Endothelial cell of umbilical vein (primary cell): ENCODE results near the gene TMEM140. TPM values are rescaled to one million over a fixed set of nuclear protein-coding genes. Genes with fewer than 3 reads are reported as not detected.

Experiments
- BruUV-seq: library from RNA; stranded (reverse); fragments of 400-500 nt; replicated peaks from 2 replicates; lab custom pipeline; 2021; lab: Mats Ljungman, UMichigan
- CTCF ChIA-PET: fragments of 300-600, 350-600 bp; sonication (Branson Sonifier 250); formaldehyde crosslinking; loops from one replicate; lab custom pipeline; 2021; ENCODE audit warnings: antibody characterized with exemption, inconsistent platforms; lab: Charles Lee
- POLR2A ChIA-PET: fragments of 300-600, 350-600 bp; sonication (Branson Sonifier 250); formaldehyde crosslinking; loops from one replicate; lab custom pipeline; 2021; ENCODE audit warnings: antibody characterized with exemption, inconsistent platforms; lab: Charles Lee
- DNase-seq: peaks from one replicate; pipeline ENCODE4 v3.0.0-alpha.2; 2011; ENCODE audit warnings: low read depth, low spot score
- FAIRE-seq: peaks from 2 replicates; lab custom pipeline; 2011; peaks lifted over from hg19 to GRCh38; lab: Jason Lieb, UNC
- H2AFZ ChIP-seq: 2 replicates; pipeline ENCODE4 v1.6.0; 2012; ENCODE audit warnings: low read depth, low read length, control low read depth, inconsistent platforms
- H3K27ac ChIP-seq: 2 replicates; pipeline ENCODE4 v1.5.1; 2011; ENCODE audit warnings: low read depth, mild to moderate bottlenecking, control low read depth, low read length, moderate library complexity; ENCODE audit not compliant: insufficient read depth
- H3K27me3 ChIP-seq, 2 experiments: 2 replicates each; pipeline versions ENCODE4 v1.6.0 to v1.6.1; 2011; ENCODE audit warnings: low read length in 2 of 2, mixed read lengths in 1 of 2; ENCODE audit not compliant: control insufficient read depth in 2 of 2, insufficient read depth in 2 of 2
- H3K36me3 ChIP-seq, 2 experiments: 2 replicates in 1 of 2; 3 replicates in 1 of 2; pipeline ENCODE4 v1.5.1; 2011; ENCODE audit warnings: low read length in 2 of 2, mild to moderate bottlenecking in 1 of 2, moderate library complexity in 1 of 2; ENCODE audit not compliant: control insufficient read depth in 2 of 2, insufficient read depth in 2 of 2; ENCODE audit errors: extremely low read depth in 1 of 2
- H3K4me1 ChIP-seq: 3 replicates; pipeline ENCODE4 v1.5.1; 2011; ENCODE audit warnings: mild to moderate bottlenecking, low read length; ENCODE audit not compliant: control insufficient read depth, insufficient read depth; ENCODE audit errors: extremely low read depth
- H3K4me2 ChIP-seq: 2 replicates; pipeline ENCODE4 v1.6.1; 2011; ENCODE audit warnings: low read length, control low read depth, mixed read lengths; ENCODE audit not compliant: insufficient read depth
- H3K4me3 ChIP-seq, 3 experiments: fragments of 200-600 bp in 1 of 3; sonication (generic), shearing (Covaris generic) in 1 of 3; replicated peaks in 1 of 3; 2 replicates each; pipeline ENCODE4 v1.5.1; 2011 to 2016; ENCODE audit warnings: control low read depth in 3 of 3, low read length in 3 of 3, mild to moderate bottlenecking in 2 of 3, inconsistent platforms in 1 of 3, low read depth in 1 of 3, moderate library complexity in 1 of 3; ENCODE audit not compliant: insufficient read depth in 1 of 3
- H3K79me2 ChIP-seq: 2 replicates; pipeline ENCODE4 v1.6.0; 2012; ENCODE audit warnings: low read length, inconsistent platforms; ENCODE audit not compliant: control insufficient read depth, insufficient read depth
- H3K9ac ChIP-seq: replicated peaks from 2 replicates; pipeline ENCODE3; 2011; ENCODE audit warnings: low read length, control low read depth; ENCODE audit not compliant: insufficient read depth; ENCODE audit errors: extremely low read depth
- H3K9me1 ChIP-seq: replicated peaks from 3 replicates; pipeline ENCODE4 v1.6.0; 2011; ENCODE audit warnings: mild to moderate bottlenecking, low read length; ENCODE audit not compliant: control insufficient read depth, insufficient read depth; ENCODE audit errors: extremely low read depth
- H3K9me3 ChIP-seq: replicated peaks from 2 replicates; pipeline ENCODE4 v1.5.1; 2012; ENCODE audit warnings: low read length, inconsistent platforms; ENCODE audit not compliant: control insufficient read depth, insufficient read depth
- H4K20me1 ChIP-seq: replicated peaks from 2 replicates; pipeline ENCODE3; 2011; ENCODE audit warnings: mild to moderate bottlenecking, low read length; ENCODE audit not compliant: control insufficient read depth, insufficient read depth; ENCODE audit errors: extremely low read depth
- CTCF ChIP-seq, 2 donors: IDR thresholded peaks; 1 replicate in 1 of 2; 2 replicates in 1 of 2; pipeline ENCODE4 v1.5.1; 2011; ENCODE audit warnings: low read length in 2 of 2, mild to moderate bottlenecking in 2 of 2, moderate library complexity in 2 of 2, control low read depth in 1 of 2, inconsistent platforms in 1 of 2, low read depth in 1 of 2; ENCODE audit not compliant: insufficient read depth in 1 of 2; ENCODE audit errors: extremely low read depth in 1 of 2
- EZH2 ChIP-seq: IDR thresholded peaks from 2 replicates; pipeline ENCODE4 v1.6.1; 2012; ENCODE audit warnings: borderline replicate concordance, low read depth, mild to moderate bottlenecking, moderate library complexity, low read length, inconsistent platforms; ENCODE audit not compliant: severe bottlenecking
- FOS ChIP-seq: IDR thresholded peaks from 2 replicates; pipeline ENCODE4 v1.6.1; 2011; ENCODE audit warnings: mild to moderate bottlenecking, low read length, moderate library complexity, borderline replicate concordance; ENCODE audit not compliant: insufficient read depth
- GATA2 ChIP-seq: IDR thresholded peaks from 2 replicates; pipeline ENCODE4 v1.7.0; 2011; ENCODE audit warnings: low read depth, mild to moderate bottlenecking, moderate library complexity, mixed read lengths, low read length; ENCODE audit not compliant: insufficient read length, insufficient read depth
- JUN ChIP-seq: IDR thresholded peaks from 2 replicates; pipeline ENCODE4 v1.6.1; 2011; ENCODE audit warnings: borderline replicate concordance, low read depth; ENCODE audit not compliant: insufficient read length, insufficient read depth
- MYC ChIP-seq: IDR thresholded peaks from one replicate; pipeline ENCODE4 v1.6.1; 2011; ENCODE audit warnings: mild to moderate bottlenecking, low read depth, low read length
- POLR2A ChIP-seq: IDR thresholded peaks from 2 replicates; pipeline ENCODE4 v1.6.1; 2012; ENCODE audit warnings: low read depth, mild to moderate bottlenecking, control low read depth, low read length
- POLR2AphosphoS5 ChIP-seq: IDR thresholded peaks from 2 replicates; pipeline ENCODE4 v1.6.1; 2012; ENCODE audit warnings: low read depth, mild to moderate bottlenecking, control low read depth, low read length, moderate library complexity; ENCODE audit not compliant: insufficient read depth
- dilution Hi-C: fragments of 300-500 bp; cut with MboI; formaldehyde crosslinking; loops from one replicate; pipeline ENCODE4 v1.15.0; 2019; ENCODE audit warnings: low sequenced_read_pairs; ENCODE audit not compliant: extremely low pct_ligation_motif_present
- intact Hi-C: fragments of 100-400 bp; cut with micrococcal nuclease; formaldehyde crosslinking; loops from one replicate; pipeline ENCODE4 v1.10.0; 2022
- polyA plus RNA-seq, 4 experiments: library from polyadenylated mRNA; depleted of rRNA in 3 of 4; stranded (reverse) in 3 of 4; unstranded in 1 of 4; fragments of >200 nt; gene quantifications; 2 replicates each; pipeline versions ENCODE4 v1.2.1 to v1.2.3, GENCODE V29; 2011 to 2012; ENCODE audit warnings: missing spikeins in 1 of 4
- total RNA-seq: library from RNA; stranded (reverse); gene quantifications from 2 replicates; pipeline ENCODE4 v1.2.3, GENCODE V29; 2021
- TF ChIP-seq, protein P1 (sequence below): IDR thresholded peaks from 2 replicates; pipeline ENCODE4 v1.6.1; 2011; ENCODE audit not compliant: insufficient read depth, insufficient read length

The TMEM140 gene
- total and polyA plus RNA-seq, 2 donors (not counting 3 experiments of a cell fraction or from before 2014, with no cell fraction given): 17.9 to 26.5 TPM

GRCh38 chr7:135199439-135199838, 51.6 kb downstream of the TMEM140 start:
- dilution Hi-C loops (no loop called here), intact Hi-C loops (no loop called here)
- Histone ChIP-seq H2AFZ (no peak overlapping the region), H4K20me1 (no peaks in the 10 kb centered on the region), H3K9me1 (no peaks in the 10 kb centered on the region), H3K9me3 (no peaks in the 10 kb centered on the region), H3K27me3 (no peaks in the 10 kb centered on the region), H3K36me3 (peaks cover 0 to 2% of the 10 kb centered on the region in 2 experiments), H3K4me1 (no peaks in the 10 kb centered on the region), H3K9ac (no peak overlapping the region), H3K79me2 (no peaks in the 10 kb centered on the region), H3K4me3 (no peak overlapping the region), H3K27ac (no peak overlapping the region), H3K4me2 (no peak overlapping the region)
- CTCF ChIA-PET: no interaction called here
- BruUV-seq: no TSS peak
- POLR2A ChIA-PET: no interaction called here
- DNase-seq (no peak), FAIRE-seq (no peak)
- no peak for TF ChIP-seq POLR2AphosphoS5
- TF ChIP-seq MYC: no peak
- no peak for TF ChIP-seq CTCF (IDR thresholded peaks at IDR 0.05; ENCODE audit: extremely low read depth in 1 of 2, insufficient read depth in 1 of 2, low read depth in 1 of 2, low read length in 2 of 2)
- no peak for TF ChIP-seq POLR2A
- no peak for TF ChIP-seq GATA2
- no peak for TF ChIP-seq EZH2

DNA sequence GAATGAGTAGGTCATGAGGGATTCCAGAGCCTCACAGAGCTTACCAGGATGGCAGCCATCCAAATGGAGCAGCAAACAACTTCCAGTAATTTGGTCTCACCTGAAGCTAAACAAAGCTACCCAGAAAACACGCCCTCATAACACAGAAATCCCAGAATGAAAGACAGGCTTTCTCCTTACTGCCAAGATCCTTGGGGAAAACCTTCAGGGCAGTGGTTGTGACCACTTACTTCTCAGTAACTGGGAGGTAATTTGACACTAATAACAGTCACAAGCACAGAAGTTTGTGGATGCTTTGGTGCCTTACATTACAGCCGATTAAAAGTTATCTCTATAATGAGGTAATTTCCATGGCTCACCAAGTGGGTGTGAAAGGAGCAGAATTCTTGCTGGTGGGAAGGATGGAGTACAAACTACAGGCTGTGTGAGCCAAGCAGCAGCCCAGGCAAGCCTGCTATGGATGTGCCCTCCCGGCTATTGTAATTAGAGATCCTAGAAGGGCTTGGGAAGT, 53.0 kb downstream of the TMEM140 start:
- TF ChIP-seq POLR2A (no peak), JUN (no peak), CTCF (IDR thresholded peaks at IDR 0.05; ENCODE audit: extremely low read depth in 1 of 2, insufficient read depth in 1 of 2, low read depth in 1 of 2, low read length in 2 of 2) (no peak), FOS (no peak), POLR2AphosphoS5 (no peak), MYC (no peak), GATA2 (no peak), EZH2 (no peak)
- TF ChIP-seq, protein P1, sequence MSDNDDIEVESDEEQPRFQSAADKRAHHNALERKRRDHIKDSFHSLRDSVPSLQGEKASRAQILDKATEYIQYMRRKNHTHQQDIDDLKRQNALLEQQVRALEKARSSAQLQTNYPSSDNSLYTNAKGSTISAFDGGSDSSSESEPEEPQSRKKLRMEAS: no peak
- Histone ChIP-seq H3K9ac (no peak overlapping the region), H3K4me3 (no peak overlapping the region), H3K27ac (no peak overlapping the region), H3K4me1 (no peaks in the 10 kb centered on the region), H4K20me1 (no peaks in the 10 kb centered on the region), H3K9me1 (no peaks in the 10 kb centered on the region), H3K9me3 (no peaks in the 10 kb centered on the region), H2AFZ (no peak overlapping the region), H3K36me3 (peaks cover 0 to 2% of the 10 kb centered on the region in 2 experiments), H3K27me3 (no peaks in the 10 kb centered on the region), H3K79me2 (no peaks in the 10 kb centered on the region), H3K4me2 (no peak overlapping the region)
- no peak for FAIRE-seq
- intact Hi-C loops (no loop called here), dilution Hi-C loops (no loop called here)
- POLR2A ChIA-PET: no interaction called here
- BruUV-seq: no TSS peak
- DNase-seq: no peak
- CTCF ChIA-PET: no interaction called here
